GM18951 (cell line): ENCODE measurements around the gene AGAP1.

ENCODE experiments used
- POLR2A ChIP-seq: IDR thresholded peaks from 4 replicates; pipeline ENCODE4 v1.6.1; 2011; ENCODE audit warnings: mild to moderate bottlenecking; ENCODE audit not compliant: insufficient read length, insufficient read depth; ENCODE audit errors: extremely low read depth
- in situ Hi-C: fragments of 300-500 bp; cut with MboI; formaldehyde crosslinking; loops from one replicate; pipeline ENCODE4 v1.12.0; 2022; ENCODE audit warnings: low sequenced_read_pairs, mixed read lengths, inconsistent platforms; ENCODE audit not compliant: unreplicated experiment

Gene AGAP1

GRCh38 chr2:235981631-235982030 lies 487.8 kb downstream of the AGAP1 start:
- TF ChIP-seq POLR2A: no peak
- in situ Hi-C loops: no loop called here

DNA sequence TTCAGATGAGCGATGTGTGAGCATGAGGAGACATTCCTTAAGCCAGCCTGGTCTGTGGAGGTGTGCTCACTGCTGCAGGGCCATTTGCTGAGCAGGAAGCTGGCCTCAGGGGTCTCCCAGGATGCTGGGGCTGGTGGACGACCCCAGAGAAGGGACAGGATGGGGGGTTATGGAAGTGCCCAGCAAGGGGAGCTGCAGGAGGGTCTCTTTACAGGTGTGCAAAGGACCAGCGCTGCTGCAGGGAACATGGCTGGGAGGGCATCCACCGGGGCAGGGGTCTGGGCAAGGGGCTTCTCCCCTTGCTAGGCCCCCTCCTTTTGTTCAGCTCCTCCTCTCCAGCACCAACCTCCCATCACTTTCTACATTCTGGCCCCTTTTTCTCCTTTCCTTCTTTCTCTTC lies 489.2 kb downstream of the AGAP1 start:
- in situ Hi-C loops: no loop called here

GRCh38 chr2:235984552-235984951 lies 490.7 kb downstream of the AGAP1 start:
- in situ Hi-C loops: no loop called here
- no peak for TF ChIP-seq POLR2A

More for the DNA sequence above, 489.2 kb downstream of the AGAP1 start:
- TF ChIP-seq POLR2A: no peak

DNA sequence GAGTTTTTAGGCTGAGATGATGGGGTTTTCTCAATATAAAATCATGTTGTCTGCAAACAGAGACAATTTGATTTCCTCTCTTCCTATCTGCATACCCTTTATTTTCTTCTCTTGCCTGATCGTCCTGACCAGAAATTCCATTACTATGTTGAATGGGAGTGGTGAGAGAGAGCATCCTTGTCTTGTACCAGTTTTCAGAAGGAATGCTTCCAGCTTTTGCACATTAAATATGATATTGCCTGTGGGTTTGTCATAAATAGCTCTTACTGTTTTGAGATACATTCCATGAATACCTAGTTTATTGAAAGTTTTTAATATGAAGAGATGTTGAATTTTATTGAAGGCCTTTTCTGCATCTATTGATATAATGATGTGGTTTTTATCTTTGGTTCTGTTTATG lies 492.5 kb downstream of the AGAP1 start:
- in situ Hi-C loops: no loop called here

GRCh38 chr2:235988271-235989015 lies 494.6 kb downstream of the AGAP1 start:
- TF ChIP-seq POLR2A: no peak
- in situ Hi-C loops: no loop called here

More for the DNA sequence above, 492.5 kb downstream of the AGAP1 start:
- TF ChIP-seq POLR2A: no peak

GRCh38 chr2:235989591-235989990 lies 495.7 kb downstream of the AGAP1 start:
- no peak for TF ChIP-seq POLR2A
- in situ Hi-C loops: no loop called here

- TF ChIP-seq POLR2A: no peak
- in situ Hi-C loops: no loop called here
These were observed 496.5 kb downstream of the AGAP1 start for GRCh38 chr2:235990344-235990743.

GRCh38 chr2:235992024-235992423 lies 498.2 kb downstream of the AGAP1 start:
- in situ Hi-C loops: no loop called here
- TF ChIP-seq POLR2A: no peak

DNA sequence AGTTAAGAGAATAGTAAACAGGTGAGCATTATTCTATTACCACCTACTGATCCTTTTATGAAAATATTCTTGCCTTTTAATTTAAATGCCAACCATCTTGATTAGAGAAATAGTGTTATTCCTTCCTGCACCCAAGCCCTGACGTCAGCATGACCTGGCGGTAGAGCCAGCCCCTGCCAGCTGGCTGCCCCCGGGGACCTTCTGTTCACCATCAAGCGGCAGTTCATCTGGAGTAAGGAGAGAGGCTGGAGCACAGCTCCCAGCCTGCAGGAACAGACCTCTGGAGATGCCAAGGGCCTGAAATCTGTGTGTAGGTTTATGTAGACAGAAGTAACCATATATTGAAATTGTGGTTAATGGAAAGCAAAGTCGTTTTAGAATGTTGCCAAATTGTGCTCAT lies 502.6 kb downstream of the AGAP1 start:
- in situ Hi-C loops: no loop called here
- no peak for TF ChIP-seq POLR2A

- in situ Hi-C loops: no loop called here
- TF ChIP-seq POLR2A: no peak
These were observed 505.2 kb downstream of the AGAP1 start for GRCh38 chr2:235999011-235999410.

- in situ Hi-C loops: no loop called here
These were observed 507.5 kb downstream of the AGAP1 start for GRCh38 chr2:236001166-236001828.

GRCh38 chr2:236001854-236002253 lies 508.0 kb downstream of the AGAP1 start:
- in situ Hi-C loops: no loop called here

More at GRCh38 chr2:236001166-236001828, 507.5 kb downstream of the AGAP1 start:
- TF ChIP-seq POLR2A: no peak

DNA sequence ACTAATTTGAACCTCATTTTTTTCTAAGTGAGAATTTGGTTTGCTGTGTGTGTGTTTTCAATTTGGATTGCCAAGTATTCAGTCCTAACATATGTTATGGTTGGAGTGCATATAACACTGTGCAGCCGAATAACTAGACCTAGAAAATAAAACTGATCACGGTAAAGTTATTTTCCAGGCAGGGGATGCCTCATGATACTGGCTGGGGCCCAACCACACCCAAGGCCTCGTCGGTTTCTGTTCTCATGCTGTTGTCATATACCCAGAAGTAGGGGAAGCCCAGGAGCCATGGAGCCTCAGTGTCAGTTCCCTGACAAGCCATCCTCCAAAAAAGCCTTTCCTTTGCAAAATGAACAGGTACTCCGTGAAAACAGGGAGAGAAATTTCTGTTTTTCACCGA lies 514.2 kb downstream of the AGAP1 start:
- in situ Hi-C loops: no loop called here
- no peak for TF ChIP-seq POLR2A

More at GRCh38 chr2:236001854-236002253, 508.0 kb downstream of the AGAP1 start:
- no peak for TF ChIP-seq POLR2A

GRCh38 chr2:236008857-236009256 lies 515.0 kb downstream of the AGAP1 start:
- no peak for TF ChIP-seq POLR2A

More at GRCh38 chr2:236008857-236009256, 515.0 kb downstream of the AGAP1 start:
- in situ Hi-C loops: no loop called here
